ENCODE results near the gene CLASP2.

The CLASP2 gene

DNA sequence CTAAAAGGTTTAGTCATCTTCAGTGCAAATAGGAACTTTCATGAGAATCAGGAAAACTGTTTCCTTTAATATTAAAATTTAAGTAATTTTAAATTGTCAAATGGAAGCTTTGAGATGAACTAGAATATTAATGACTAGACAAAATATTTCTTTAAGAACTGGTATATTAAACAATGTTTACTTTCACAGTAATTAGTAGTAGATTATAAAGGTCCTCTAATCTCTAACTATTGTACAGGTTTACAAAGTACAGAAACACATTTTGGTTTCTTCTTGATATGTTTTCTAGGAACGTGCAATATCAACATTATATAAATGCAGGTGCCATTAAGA is 138.9 kb downstream of the CLASP2 start:
- H3K9me3 ChIP-seq = no peaks in the 10 kb centered on the region
- H3K27ac ChIP-seq = no peak overlapping the region
- H3K36me3 ChIP-seq = peaks cover 14 to 68% (median 40%) of the 10 kb centered on the region in 3 donors
- no peaks in the 10 kb centered on the region for H3K4me1 ChIP-seq
- no peak overlapping the region for H3K4me3 ChIP-seq
- no peak for DNase-seq
- TF ChIP-seq, protein P1, sequence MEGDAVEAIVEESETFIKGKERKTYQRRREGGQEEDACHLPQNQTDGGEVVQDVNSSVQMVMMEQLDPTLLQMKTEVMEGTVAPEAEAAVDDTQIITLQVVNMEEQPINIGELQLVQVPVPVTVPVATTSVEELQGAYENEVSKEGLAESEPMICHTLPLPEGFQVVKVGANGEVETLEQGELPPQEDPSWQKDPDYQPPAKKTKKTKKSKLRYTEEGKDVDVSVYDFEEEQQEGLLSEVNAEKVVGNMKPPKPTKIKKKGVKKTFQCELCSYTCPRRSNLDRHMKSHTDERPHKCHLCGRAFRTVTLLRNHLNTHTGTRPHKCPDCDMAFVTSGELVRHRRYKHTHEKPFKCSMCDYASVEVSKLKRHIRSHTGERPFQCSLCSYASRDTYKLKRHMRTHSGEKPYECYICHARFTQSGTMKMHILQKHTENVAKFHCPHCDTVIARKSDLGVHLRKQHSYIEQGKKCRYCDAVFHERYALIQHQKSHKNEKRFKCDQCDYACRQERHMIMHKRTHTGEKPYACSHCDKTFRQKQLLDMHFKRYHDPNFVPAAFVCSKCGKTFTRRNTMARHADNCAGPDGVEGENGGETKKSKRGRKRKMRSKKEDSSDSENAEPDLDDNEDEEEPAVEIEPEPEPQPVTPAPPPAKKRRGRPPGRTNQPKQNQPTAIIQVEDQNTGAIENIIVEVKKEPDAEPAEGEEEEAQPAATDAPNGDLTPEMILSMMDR (IDR thresholded peaks at IDR 0.05) = no peak
- H3K27me3 ChIP-seq = no peaks in the 10 kb centered on the region
- intact Hi-C loops (cut with DNase I; ENCODE audit: low total_unique reads) = no loop called here

DNA sequence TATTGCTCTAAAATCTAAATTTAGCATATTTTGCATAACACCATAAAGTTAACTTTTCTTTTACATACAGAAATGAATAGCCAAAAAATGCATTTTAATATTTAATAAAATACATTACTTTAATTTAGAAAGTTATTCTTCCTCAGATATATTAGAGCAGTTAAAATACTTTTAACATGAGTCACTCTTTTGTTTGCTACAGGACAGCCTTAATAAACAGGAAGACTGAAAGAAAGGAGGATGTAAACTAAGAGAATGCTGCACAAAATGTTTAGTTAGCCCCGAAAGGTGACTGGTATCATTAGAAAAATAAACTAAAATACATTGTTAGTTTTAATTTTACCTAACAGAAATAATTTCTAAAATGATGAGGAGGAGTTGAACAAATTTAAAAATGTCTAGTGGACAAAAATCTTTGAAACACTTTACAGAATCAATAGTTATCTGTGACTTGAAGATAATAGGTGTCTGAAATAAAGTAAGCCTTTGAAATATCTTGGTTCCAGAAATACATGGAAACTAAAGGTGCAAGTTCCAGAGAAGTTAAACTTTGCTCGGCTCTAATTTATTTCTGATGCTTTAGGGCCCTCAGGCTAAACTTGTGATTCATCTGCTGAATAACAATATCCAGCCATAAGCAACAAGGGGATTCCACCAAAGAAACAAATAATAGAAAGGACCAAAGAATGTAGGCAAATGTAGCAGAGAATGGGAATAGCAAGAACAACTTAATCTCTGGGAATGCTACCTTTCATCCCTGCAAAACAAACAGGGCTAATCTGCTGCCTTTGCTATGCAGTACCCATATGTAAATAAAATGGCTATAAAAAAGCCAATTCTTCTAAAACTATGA is 139.5 kb downstream of the CLASP2 start:
- no peak overlapping the region for H3K27ac ChIP-seq

DNA sequence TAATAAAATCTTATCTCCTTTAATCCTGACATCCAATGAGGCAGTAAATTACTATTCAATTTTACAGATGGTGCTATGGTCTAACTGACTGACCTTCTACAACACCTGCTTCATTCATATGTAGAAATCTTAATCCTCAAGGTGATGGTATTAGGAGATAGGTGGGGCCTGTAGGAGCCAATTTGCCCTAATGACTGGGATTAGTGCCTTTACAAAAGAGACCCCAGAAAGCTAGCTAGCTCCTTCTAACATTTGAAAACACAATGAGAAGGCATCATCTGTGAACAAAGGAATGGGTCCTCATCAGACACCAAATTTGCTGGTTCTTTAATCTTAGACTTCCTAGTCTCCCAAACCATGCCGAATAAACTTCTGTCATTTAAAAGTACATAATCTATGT is 140.5 kb downstream of the CLASP2 start:
- peaks cover 15 to 57% (median 47%) of the 10 kb centered on the region in 3 donors for H3K36me3 ChIP-seq
- no peak overlapping the region for H3K27ac ChIP-seq
- intact Hi-C loops (cut with DNase I; ENCODE audit: low total_unique reads) = no loop called here

More for the DNA sequence above, 139.5 kb downstream of the CLASP2 start:
- Histone ChIP-seq H3K36me3 (peaks cover 17 to 63% (median 40%) of the 10 kb centered on the region in 3 donors), H3K4me1 (no peaks in the 10 kb centered on the region), H3K27me3 (no peaks in the 10 kb centered on the region), H3K4me3 (no peak overlapping the region), H3K9me3 (no peaks in the 10 kb centered on the region)
- no peak for DNase-seq
- TF ChIP-seq, protein P1 (IDR thresholded peaks at IDR 0.05) = no peak
- intact Hi-C loops (cut with DNase I; ENCODE audit: low total_unique reads) = no loop called here

DNA sequence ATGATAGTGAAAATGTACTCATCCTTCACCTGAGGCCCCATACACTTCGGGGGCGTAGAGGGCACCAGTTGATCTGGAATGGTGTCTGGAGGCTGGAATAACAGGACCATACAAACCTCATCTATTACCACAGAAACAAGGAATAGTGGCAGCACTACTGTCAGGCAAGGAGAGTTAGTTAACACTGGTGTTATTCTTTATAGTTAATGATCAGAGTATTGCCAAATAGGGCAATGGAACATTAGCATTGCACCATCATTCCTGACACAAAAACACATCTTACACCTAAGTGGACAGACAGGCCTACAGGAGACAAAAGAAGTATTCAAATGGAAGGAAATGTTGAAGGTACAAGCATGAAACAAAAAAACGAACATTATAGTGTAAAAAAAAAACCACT is 140.9 kb downstream of the CLASP2 start:
- H3K36me3 ChIP-seq = peaks cover 15 to 53% (median 49%) of the 10 kb centered on the region in 3 donors
- TF ChIP-seq, protein P1 (IDR thresholded peaks at IDR 0.05) = no peak
- no peaks in the 10 kb centered on the region for H3K27me3 ChIP-seq
- H3K4me3 ChIP-seq = no peak overlapping the region
- no peaks in the 10 kb centered on the region for H3K4me1 ChIP-seq
- DNase-seq = no peak
- intact Hi-C loops (cut with DNase I; ENCODE audit: low total_unique reads) = no loop called here
- H3K27ac ChIP-seq = no peak overlapping the region
- H3K9me3 ChIP-seq = no peaks in the 10 kb centered on the region

More for the DNA sequence above, 140.5 kb downstream of the CLASP2 start:
- Histone ChIP-seq H3K27me3 (no peaks in the 10 kb centered on the region), H3K9me3 (no peaks in the 10 kb centered on the region), H3K4me3 (no peak overlapping the region), H3K4me1 (no peaks in the 10 kb centered on the region)
- DNase-seq = no peak
- TF ChIP-seq, protein P1 (IDR thresholded peaks at IDR 0.05) = no peak

DNA sequence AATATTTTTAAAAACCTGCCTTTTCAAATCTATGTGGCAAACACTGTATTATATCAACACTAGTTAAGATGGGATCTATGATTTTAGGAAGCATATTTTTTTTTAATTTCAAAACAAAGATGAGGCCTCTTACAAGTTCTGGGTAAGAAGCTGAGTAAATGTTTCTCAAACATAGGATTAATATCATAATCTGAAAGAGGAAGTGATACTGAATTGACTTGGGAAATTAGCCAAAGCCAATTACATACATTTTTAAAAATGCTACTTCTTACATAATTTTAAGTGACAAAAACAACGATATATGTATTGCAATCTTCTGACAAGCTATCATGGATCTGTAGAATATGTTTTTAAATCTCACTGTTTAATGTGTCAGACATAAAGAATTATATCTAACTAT is 142.7 kb downstream of the CLASP2 start:
- Histone ChIP-seq H3K27ac (no peak overlapping the region), H3K9me3 (no peaks in the 10 kb centered on the region), H3K36me3 (peaks cover 14 to 39% (median 34%) of the 10 kb centered on the region in 3 donors), H3K4me1 (no peaks in the 10 kb centered on the region), H3K4me3 (no peak overlapping the region), H3K27me3 (no peaks in the 10 kb centered on the region)
- intact Hi-C loops (cut with DNase I; ENCODE audit: low total_unique reads) = no loop called here
- no peak for DNase-seq
- TF ChIP-seq, protein P1 (IDR thresholded peaks at IDR 0.05) = no peak

All from tibial artery (tissue), 4 donors.